RWPE1 (cell line): ENCODE data around the gene C5orf22.
A peak's percentile ranks its signal among the peaks of the same experiment; 100 is the strongest.

Source experiments
- CTCF ChIA-PET: fragments of 350-600 bp; sonication (Branson Sonifier 250); formaldehyde crosslinking; extraction: SDS; loops from one replicate; lab custom pipeline; 2021; lab: Yijun Ruan, JAX
- POLR2A ChIA-PET: fragments of 400-600 bp; formaldehyde crosslinking; extraction: SDS; loops from one replicate; lab custom pipeline; 2020; ENCODE audit warnings: antibody characterized with exemption; ENCODE audit not compliant: low non-redundant PET; lab: Yijun Ruan, JAX
- DNase-seq: peaks from one replicate; pipeline ENCODE4 v3.0.0; 2012; ENCODE audit warnings: low spot score
- H3K27ac ChIP-seq: fragments of 450-650 bp; 2 replicates; pipeline ENCODE4 v1.5.1; 2017
- TF ChIP-seq, protein P1 (sequence below): fragments of 450-650 bp; conservative IDR thresholded peaks from 2 replicates; pipeline ENCODE4 v1.5.1; 2017; ENCODE audit warnings: low read depth, mild to moderate bottlenecking

Gene C5orf22

DNA sequence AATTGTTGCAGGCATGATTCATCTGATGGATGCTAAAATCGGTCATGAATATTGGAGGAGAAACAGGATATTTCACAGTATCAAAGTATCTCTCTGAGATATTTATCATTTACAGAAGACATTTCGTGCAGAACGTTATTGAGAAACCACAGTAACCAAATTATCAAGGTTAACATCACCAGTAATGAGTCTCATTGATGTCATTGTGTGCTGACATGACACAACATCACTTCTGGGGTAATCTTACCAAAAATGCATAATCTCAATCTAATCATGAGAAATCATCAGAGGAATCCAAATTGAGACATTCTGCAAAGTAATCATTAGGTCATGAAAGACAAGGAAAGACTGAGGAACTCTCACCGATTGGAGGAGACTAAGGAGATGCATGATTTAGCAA lies 42.7 kb downstream of the C5orf22 start:
- POLR2A ChIA-PET, result no interaction called here
- no peak for DNase-seq
- CTCF ChIA-PET, result interaction anchor here (1.0 kb wide), 1 partner anchor 234 kb away, joined by 3 read pairs; no protein-coding TSS in a partner anchor

DNA sequence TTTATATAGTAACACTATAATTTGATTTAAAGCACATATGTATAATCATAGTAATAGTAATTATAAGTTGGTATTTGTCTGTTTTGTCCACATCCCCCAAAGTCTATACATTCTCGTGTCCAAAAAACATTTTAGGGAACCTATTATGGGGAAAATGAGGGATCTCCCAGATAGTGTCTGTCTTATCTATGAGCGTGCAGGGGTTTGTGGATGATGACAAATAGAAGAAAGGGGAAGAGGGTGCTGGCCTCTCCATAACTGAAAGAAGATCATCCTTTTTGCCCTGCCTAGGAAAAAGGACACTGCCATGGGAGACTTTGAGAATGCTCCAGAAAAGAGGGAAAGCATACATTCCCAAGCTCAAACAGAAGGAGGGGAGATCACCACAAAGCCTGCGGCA lies 45.3 kb downstream of the C5orf22 start:
- DNase-seq, result no peak
- POLR2A ChIA-PET, result no interaction called here
- CTCF ChIA-PET, result no interaction called here
- no peak overlapping the region for H3K27ac ChIP-seq
- TF ChIP-seq, protein P1, sequence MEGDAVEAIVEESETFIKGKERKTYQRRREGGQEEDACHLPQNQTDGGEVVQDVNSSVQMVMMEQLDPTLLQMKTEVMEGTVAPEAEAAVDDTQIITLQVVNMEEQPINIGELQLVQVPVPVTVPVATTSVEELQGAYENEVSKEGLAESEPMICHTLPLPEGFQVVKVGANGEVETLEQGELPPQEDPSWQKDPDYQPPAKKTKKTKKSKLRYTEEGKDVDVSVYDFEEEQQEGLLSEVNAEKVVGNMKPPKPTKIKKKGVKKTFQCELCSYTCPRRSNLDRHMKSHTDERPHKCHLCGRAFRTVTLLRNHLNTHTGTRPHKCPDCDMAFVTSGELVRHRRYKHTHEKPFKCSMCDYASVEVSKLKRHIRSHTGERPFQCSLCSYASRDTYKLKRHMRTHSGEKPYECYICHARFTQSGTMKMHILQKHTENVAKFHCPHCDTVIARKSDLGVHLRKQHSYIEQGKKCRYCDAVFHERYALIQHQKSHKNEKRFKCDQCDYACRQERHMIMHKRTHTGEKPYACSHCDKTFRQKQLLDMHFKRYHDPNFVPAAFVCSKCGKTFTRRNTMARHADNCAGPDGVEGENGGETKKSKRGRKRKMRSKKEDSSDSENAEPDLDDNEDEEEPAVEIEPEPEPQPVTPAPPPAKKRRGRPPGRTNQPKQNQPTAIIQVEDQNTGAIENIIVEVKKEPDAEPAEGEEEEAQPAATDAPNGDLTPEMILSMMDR, result no peak

More for the DNA sequence above, 42.7 kb downstream of the C5orf22 start:
- TF ChIP-seq, protein P1, result no peak
- no peak overlapping the region for H3K27ac ChIP-seq

DNA sequence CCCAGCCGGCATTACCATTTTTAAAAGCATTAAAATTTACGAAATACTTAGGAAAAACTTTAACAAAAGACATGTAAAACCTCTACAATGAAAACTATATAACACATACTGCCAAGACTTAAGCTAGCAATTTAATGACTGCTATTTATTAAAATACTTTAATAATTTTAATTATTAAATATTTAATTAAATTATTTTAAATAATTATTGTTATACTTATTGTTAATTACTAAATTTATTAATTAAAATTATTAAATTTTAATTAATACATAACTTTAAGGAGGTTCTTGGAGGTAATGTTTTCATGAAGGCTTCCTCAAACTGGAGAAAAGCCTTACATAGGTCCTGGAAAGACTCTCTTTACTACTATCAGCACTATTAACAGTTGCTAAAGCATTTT lies 47.5 kb downstream of the C5orf22 start:
- no peak overlapping the region for H3K27ac ChIP-seq
- POLR2A ChIA-PET, result no interaction called here
- TF ChIP-seq, protein P1, result no peak
- no peak for DNase-seq
- CTCF ChIA-PET, result no interaction called here

DNA sequence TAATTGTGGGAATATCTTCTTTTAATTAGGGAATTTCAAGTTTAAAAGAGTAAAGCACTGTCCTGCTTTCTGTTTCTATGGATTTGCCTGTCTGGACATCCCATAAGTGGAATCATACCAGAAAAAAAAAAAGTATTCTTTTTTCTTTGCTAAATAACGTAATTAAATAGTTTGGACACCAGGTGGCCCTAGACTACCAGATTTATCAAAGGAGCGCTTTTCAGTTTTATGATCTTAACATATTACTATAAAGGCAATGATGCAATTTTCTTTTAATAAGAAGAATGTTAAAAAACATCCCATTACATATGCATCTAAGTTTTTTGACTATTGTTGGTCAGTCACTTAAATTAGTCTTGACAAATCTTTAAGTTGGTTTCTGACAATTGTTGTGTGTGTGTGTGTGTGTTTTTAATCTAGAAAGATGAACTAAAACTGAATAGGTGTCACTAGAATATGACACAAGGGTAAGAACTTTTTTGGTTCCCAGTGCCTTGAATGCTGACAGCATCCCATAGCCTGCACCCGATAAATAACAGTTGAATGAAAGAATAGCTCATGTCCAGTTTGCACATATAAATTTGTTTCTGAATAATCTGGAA lies 49.5 kb downstream of the C5orf22 start:
- ChIA-PET POLR2A (no interaction called here), CTCF (interaction anchor here (2.5 kb wide), 1 partner anchor 227 kb away, joined by 16 read pairs; no protein-coding TSS in a partner anchor)
- TF ChIP-seq, protein P1, result peak; percentile 62
- peak; percentile 29 for DNase-seq
- no peak overlapping the region for H3K27ac ChIP-seq

DNA sequence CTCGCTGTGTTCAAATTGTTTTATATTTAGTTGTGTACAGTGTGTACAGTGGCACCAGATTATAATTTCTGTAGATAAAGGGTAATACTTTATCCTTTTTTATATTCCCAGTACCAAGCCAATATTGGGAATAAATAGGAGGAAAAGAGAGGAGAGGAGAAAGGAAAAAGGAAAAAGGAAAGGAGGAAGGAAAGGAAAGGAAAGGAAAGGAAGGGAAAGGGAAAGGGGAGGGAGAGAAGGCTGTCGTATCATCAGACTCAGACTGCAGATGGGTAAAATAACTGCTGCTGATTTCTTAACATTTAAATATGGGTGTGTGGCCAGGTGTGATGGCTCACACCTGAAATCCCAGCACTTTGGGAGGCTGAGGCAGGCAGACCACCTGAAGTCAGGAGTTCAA lies 51.0 kb downstream of the C5orf22 start:
- no peak for DNase-seq
- TF ChIP-seq, protein P1, result no peak
- H3K27ac ChIP-seq, result no peak overlapping the region
- CTCF ChIA-PET, result interaction anchor here (0.5 to 2.5 kb wide), 4 partner anchors 226 to 526 kb away, joined by 3 to 16 read pairs (median 4); no protein-coding TSS in a partner anchor
- POLR2A ChIA-PET, result no interaction called here

DNA sequence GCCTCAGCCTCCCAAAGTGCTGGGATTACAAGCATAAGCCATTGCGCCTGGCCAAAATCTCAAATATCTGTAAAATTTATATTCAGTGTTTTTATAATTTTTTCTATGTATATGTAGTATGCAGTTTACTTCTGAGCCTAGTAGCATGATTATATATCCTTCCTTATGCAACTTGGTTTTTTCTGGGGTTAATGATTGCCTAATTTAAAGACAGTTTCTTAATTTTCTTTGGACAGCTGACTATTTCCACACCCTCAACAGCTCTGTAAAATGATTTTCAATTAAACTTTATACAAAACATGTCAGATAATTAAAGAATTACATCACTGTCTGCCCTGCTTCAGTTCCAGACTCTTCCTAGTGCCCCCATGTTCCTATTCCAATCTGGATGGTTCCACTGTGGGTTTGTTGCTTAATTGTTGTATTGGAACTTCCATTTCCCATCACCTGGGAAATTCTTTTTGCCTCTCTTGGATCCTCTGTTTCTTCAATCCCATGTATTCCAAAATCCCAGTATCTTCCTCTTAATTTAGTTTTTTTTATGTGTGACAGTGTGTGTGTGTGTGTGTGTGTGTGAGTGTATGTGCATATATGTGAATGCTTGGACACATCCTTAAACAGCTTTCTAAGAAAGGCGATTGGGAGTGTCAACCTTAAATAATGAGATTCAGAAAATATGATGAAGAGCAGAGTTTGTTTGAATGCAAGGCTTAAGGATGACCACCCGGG lies 53.2 kb downstream of the C5orf22 start:
- ChIA-PET POLR2A (no interaction called here), CTCF (interaction anchor here (0.7 kb wide), 1 partner anchor 24 kb away, joined by 6 read pairs; no protein-coding TSS in a partner anchor)
- TF ChIP-seq, protein P1, result no peak
- H3K27ac ChIP-seq, result no peak overlapping the region
- DNase-seq, result no peak
